HepG2 (cell line): Measurements from ENCODE around the gene MEIOB. TPM values are rescaled to one million over a fixed set of nuclear protein-coding genes. Genes with fewer than 3 reads are reported as not detected.

Experiments
- ARNT2 ChIP-seq: sonication (generic); formaldehyde crosslinking; IDR thresholded peaks from 2 replicates; pipeline ENCODE4 v1.8.0; 2022; ENCODE audit warnings: mild to moderate bottlenecking, low read depth, missing genetic modification reagents, moderate library complexity
- CCAR2 ChIP-seq: fragments of 200-400 bp; formaldehyde crosslinking; optimal IDR thresholded peaks from 2 replicates; pipeline ENCODE3; 2018; ENCODE audit warnings: low read depth, mild to moderate bottlenecking, low read length, moderate library complexity
- GABPA ChIP-seq, 2 experiments: IDR thresholded peaks; 2 replicates each; pipeline ENCODE4 v1.6.1; 2011 to 2016; ENCODE audit warnings: low read depth in 2 of 2, low read length in 1 of 2, missing biosample characterization in 1 of 2, missing genetic modification characterization in 1 of 2
- HDAC1 ChIP-seq: sonication (generic); formaldehyde crosslinking; IDR thresholded peaks from 2 replicates; pipeline ENCODE4 v1.5.1; 2020; ENCODE audit warnings: mild to moderate bottlenecking, missing genetic modification reagents
- JUN ChIP-seq: sonication (generic); formaldehyde crosslinking; IDR thresholded peaks from 2 replicates; pipeline ENCODE4 v1.4.0; 2020; ENCODE audit warnings: mild to moderate bottlenecking, missing genetic modification reagents
- MTA3 ChIP-seq: sonication (generic); formaldehyde crosslinking; IDR thresholded peaks from 2 replicates; pipeline ENCODE4 v1.4.0; 2020; ENCODE audit warnings: missing genetic modification reagents
- PATZ1 ChIP-seq: sonication (generic); formaldehyde crosslinking; IDR thresholded peaks from 2 replicates; pipeline ENCODE4 v1.4.0; 2020; ENCODE audit warnings: missing genetic modification reagents
- RFX5 ChIP-seq: IDR thresholded peaks from 2 replicates; pipeline ENCODE4 v1.6.1; 2011; ENCODE audit warnings: low read depth, low read length, improper control_type of control experiment
- SOX5 ChIP-seq: IDR thresholded peaks from 2 replicates; pipeline ENCODE4 v1.6.1; 2016; ENCODE audit warnings: borderline replicate concordance
- ZBTB7B ChIP-seq: sonication (generic); formaldehyde crosslinking; IDR thresholded peaks from 2 replicates; pipeline ENCODE4 v1.4.0; 2020; ENCODE audit warnings: missing genetic modification reagents
- ZNF557 ChIP-seq: sonication (generic); formaldehyde crosslinking; IDR thresholded peaks from 2 replicates; pipeline ENCODE4 v1.4.0; 2020; ENCODE audit warnings: missing genetic modification reagents
- ZNF747 ChIP-seq: sonication (generic); formaldehyde crosslinking; IDR thresholded peaks from 2 replicates; pipeline ENCODE4 v1.8.1; 2023; ENCODE audit warnings: missing genetic modification reagents, mild to moderate bottlenecking, borderline replicate concordance
- polyA plus RNA-seq, 8 experiments: library from polyadenylated mRNA; depleted of rRNA in 3 of 8; stranded (reverse) in 7 of 8; unstranded in 1 of 8; fragments of >200 nt; fragmentation: Illumina TruSeq in 4 of 8; extraction: Trizol in 4 of 8; gene quantifications; 2 replicates each; pipeline versions ENCODE4 v1.2.1 to v1.2.3, GENCODE V29; 2011 to 2016; ENCODE audit warnings: low read depth in 4 of 8, missing spikeins in 1 of 8, mixed read lengths in 1 of 8; ENCODE audit not compliant: insufficient read depth in 1 of 8
- total RNA-seq, 5 experiments: library from RNA; depleted of rRNA; stranded (reverse); fragments of >200 nt; fragmentation: Illumina TruSeq; extraction: Trizol; gene quantifications; 2 replicates each; pipeline ENCODE4 v1.2.3, GENCODE V29; 2016; ENCODE audit warnings: low read depth in 1 of 5
- TF ChIP-seq, protein P1 (sequence below): sonication (generic); formaldehyde crosslinking; IDR thresholded peaks from 2 replicates; pipeline ENCODE4 v1.5.0; 2020; ENCODE audit warnings: mild to moderate bottlenecking, missing genetic modification reagents, borderline replicate concordance
- TF ChIP-seq, protein P2 (sequence below): IDR thresholded peaks from 2 replicates; pipeline ENCODE4 v1.6.1; 2016; ENCODE audit warnings: low read depth
- TF ChIP-seq, protein P3 (sequence below): sonication (generic); formaldehyde crosslinking; IDR thresholded peaks from 2 replicates; pipeline ENCODE4 v1.8.0; 2022; ENCODE audit warnings: mild to moderate bottlenecking, missing genetic modification reagents

MEIOB gene
- total and polyA plus RNA-seq, 2 of the 13 experiments (the other 11 are each of a cell fraction or from before 2014, with no cell fraction given), result 0.17 TPM; not detected in 1

DNA sequence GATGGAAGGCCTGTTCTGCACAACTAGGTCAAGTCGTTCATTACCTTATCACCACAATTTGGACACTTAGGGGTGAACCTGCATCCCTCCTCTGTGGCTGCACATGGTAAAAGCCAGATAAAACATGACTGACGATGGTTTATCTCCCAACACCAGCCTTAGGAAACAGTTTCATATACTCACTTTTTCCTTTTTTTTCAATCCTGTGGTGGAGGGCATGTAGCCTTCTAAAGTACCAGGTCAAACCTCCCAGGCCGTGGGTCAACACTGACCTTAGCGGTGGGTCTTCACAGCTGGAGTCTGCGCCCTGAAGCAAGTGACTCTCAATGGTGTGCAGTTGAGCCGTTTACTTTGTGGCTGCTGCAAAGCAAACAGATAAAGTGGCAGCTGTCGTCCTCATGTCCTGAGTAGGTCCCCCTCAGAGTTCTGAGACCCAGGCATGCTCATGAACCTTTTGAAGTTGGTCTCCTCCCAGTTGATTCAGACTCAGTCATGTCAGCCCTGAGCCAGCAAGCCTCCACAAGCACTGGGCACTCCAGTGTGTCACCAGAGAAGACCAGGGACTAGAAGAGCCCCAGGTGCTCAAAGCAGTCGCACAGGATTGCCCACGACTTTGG, 39.0 kb downstream of the MEIOB start (continued):
- TF ChIP-seq MTA3 (CRISPR knock-in tag), result no peak
- TF ChIP-seq SOX5 (CRISPR knock-in tag), result peak; percentile 76
- no peak for TF ChIP-seq RFX5
- TF ChIP-seq CCAR2, result no peak
- no peak for TF ChIP-seq GABPA (IDR thresholded peaks at IDR 0.05; ENCODE audit: low read depth, low read length)
- TF ChIP-seq GABPA (CRISPR knock-in tag; IDR thresholded peaks at IDR 0.05; ENCODE audit: low read depth), result 0 out of 2 replicates have a peak, but pooled peaks have one; percentile 20
- TF ChIP-seq ZBTB7B (CRISPR knock-in tag), result peak; percentile 79
- no peak for TF ChIP-seq JUN (CRISPR knock-in tag)
- TF ChIP-seq, protein P1, sequence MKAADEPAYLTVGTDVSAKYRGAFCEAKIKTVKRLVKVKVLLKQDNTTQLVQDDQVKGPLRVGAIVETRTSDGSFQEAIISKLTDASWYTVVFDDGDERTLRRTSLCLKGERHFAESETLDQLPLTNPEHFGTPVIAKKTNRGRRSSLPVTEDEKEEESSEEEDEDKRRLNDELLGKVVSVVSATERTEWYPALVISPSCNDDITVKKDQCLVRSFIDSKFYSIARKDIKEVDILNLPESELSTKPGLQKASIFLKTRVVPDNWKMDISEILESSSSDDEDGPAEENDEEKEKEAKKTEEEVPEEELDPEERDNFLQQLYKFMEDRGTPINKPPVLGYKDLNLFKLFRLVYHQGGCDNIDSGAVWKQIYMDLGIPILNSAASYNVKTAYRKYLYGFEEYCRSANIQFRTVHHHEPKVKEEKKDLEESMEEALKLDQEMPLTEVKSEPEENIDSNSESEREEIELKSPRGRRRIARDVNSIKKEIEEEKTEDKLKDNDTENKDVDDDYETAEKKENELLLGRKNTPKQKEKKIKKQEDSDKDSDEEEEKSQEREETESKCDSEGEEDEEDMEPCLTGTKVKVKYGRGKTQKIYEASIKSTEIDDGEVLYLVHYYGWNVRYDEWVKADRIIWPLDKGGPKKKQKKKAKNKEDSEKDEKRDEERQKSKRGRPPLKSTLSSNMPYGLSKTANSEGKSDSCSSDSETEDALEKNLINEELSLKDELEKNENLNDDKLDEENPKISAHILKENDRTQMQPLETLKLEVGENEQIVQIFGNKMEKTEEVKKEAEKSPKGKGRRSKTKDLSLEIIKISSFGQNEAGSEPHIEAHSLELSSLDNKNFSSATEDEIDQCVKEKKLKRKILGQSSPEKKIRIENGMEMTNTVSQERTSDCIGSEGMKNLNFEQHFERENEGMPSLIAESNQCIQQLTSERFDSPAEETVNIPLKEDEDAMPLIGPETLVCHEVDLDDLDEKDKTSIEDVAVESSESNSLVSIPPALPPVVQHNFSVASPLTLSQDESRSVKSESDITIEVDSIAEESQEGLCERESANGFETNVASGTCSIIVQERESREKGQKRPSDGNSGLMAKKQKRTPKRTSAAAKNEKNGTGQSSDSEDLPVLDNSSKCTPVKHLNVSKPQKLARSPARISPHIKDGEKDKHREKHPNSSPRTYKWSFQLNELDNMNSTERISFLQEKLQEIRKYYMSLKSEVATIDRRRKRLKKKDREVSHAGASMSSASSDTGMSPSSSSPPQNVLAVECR (CRISPR knock-in tag), result peak; percentile 80
- TF ChIP-seq HDAC1 (CRISPR knock-in tag), result peak; percentile 86
- TF ChIP-seq, protein P2, sequence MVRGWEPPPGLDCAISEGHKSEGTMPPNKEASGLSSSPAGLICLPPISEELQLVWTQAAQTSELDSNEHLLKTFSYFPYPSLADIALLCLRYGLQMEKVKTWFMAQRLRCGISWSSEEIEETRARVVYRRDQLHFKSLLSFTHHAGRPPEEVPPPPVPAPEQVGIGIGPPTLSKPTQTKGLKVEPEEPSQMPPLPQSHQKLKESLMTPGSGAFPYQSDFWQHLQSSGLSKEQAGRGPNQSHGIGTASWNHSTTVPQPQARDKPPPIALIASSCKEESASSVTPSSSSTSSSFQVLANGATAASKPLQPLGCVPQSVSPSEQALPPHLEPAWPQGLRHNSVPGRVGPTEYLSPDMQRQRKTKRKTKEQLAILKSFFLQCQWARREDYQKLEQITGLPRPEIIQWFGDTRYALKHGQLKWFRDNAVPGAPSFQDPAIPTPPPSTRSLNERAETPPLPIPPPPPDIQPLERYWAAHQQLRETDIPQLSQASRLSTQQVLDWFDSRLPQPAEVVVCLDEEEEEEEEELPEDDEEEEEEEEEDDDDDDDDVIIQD (CRISPR knock-in tag), result 0 out of 2 replicates have a peak, but pooled peaks have one; percentile 28
- no peak for TF ChIP-seq ARNT2
- TF ChIP-seq, protein P3, sequence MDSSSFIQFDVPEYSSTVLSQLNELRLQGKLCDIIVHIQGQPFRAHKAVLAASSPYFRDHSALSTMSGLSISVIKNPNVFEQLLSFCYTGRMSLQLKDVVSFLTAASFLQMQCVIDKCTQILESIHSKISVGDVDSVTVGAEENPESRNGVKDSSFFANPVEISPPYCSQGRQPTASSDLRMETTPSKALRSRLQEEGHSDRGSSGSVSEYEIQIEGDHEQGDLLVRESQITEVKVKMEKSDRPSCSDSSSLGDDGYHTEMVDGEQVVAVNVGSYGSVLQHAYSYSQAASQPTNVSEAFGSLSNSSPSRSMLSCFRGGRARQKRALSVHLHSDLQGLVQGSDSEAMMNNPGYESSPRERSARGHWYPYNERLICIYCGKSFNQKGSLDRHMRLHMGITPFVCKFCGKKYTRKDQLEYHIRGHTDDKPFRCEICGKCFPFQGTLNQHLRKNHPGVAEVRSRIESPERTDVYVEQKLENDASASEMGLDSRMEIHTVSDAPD, result no peak
- peak; percentile 65 for TF ChIP-seq PATZ1 (CRISPR knock-in tag)
- 0 out of 2 replicates have a peak, but pooled peaks have one; percentile 25 for TF ChIP-seq ZNF747 (CRISPR knock-in tag)
- TF ChIP-seq ZNF557, result no peak; the same call in 1 of the 2 replicates
